ENCODE results near the gene PNISR. TPM values are rescaled to one million over a fixed set of nuclear protein-coding genes. Genes with fewer than 3 reads are reported as not detected.

PNISR gene
- total and polyA plus RNA-seq, 2 of the 13 experiments (the other 11 are each of a cell fraction or from before 2014, with no cell fraction given): 43.0 to 48.0 TPM

DNA sequence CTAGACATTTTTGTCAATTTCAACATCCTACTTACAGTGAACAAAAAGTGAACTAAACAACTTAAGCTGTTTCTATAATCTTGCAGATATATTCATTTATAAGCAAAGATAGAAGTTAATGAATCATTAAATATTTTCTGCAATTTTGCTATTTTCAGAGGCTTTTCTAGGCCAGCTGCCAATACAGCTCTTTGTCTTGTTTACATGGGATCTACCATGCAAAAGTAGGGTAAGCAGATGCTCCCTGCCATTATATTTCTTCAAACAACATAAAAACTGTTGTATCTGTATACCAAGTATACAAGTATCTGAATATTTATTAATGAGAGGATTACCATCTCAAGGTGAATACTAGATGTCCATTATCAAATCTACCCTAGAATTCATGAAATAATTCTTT is 15.4 kb downstream of the PNISR start:
- Histone ChIP-seq H3K4me3 (replicated peaks in 1 of 3; ENCODE audit: insufficient read depth in 1 of 3, low read depth in 2 of 3, low read length in 3 of 3) (no peak overlapping the region), H3K4me2 (ENCODE audit: low read depth, low read length) (no peak overlapping the region), H3K4me1 (ENCODE audit: insufficient read depth, low read length) (no peaks in the 10 kb centered on the region), H3K27me3 (ENCODE audit: control insufficient read depth in 1 of 2, insufficient read depth in 2 of 2, low read length in 2 of 2) (no peaks in the 10 kb centered on the region; a peak in 1 of 5 replicates), H3K9me3 (ENCODE audit: low read length) (no peaks in the 10 kb centered on the region), H3K27ac (ENCODE audit: extremely low read length, insufficient read depth, low read length) (no peak overlapping the region), H4K20me1 (ENCODE audit: insufficient read depth, low read length) (peaks cover 15% of the 10 kb centered on the region), H3K9ac (ENCODE audit: insufficient read depth, low read depth, low read length) (no peak overlapping the region), H2AFZ (ENCODE audit: low read length) (no peak overlapping the region), H3K79me2 (ENCODE audit: insufficient read depth, low read length) (peaks cover 35% of the 10 kb centered on the region), H3K36me3 (replicated peaks in 1 of 2; ENCODE audit: control insufficient read depth in 1 of 2, insufficient read depth in 2 of 2, low read length in 2 of 2) (peaks cover 10 to 86% of the 10 kb centered on the region in 2 experiments)
- TF ChIP-seq ZNF224 (CRISPR knock-in tag; IDR thresholded peaks at IDR 0.05): no peak
- TF ChIP-seq ZNF326 (CRISPR knock-in tag; IDR thresholded peaks at IDR 0.05; ENCODE audit: borderline replicate concordance): no peak
- TF ChIP-seq KLF9 (CRISPR knock-in tag; IDR thresholded peaks at IDR 0.05; ENCODE audit: low read depth): no peak
- no peak for TF ChIP-seq FOXA3 (CRISPR knock-in tag; IDR thresholded peaks at IDR 0.05)
- CTCF ChIA-PET (ENCODE audit: low intra/inter-chr PET ratio, low total read pairs): no interaction called here
- ATAC-seq (no peak), FAIRE-seq (no peak), DNase-seq (ENCODE audit: low spot score) (no peak)
- intact Hi-C loops (cut with micrococcal nuclease; ENCODE audit: unreplicated experiment): no loop called here
- POLR2A ChIA-PET: interaction anchor here (1.3 kb wide), 1 partner anchor 16 kb away, joined by 4 read pairs; no protein-coding TSS in a partner anchor
- in situ Hi-C loops (cut with HindIII; ENCODE audit: extremely low pct_ligation_motif_present, low pct_unique_long_range_greater_than_20kb): no loop called here
- no TSS peak for BruUV-seq (replicated peaks)

GRCh38 chr6:99407076-99407475 is 18.0 kb downstream of the PNISR start:
- Histone ChIP-seq H3K27me3 (ENCODE audit: control insufficient read depth in 1 of 2, insufficient read depth in 2 of 2, low read length in 2 of 2) (no peaks in the 10 kb centered on the region; a peak in 1 of 5 replicates), H3K9ac (ENCODE audit: insufficient read depth, low read depth, low read length) (no peak overlapping the region), H3K4me3 (replicated peaks in 1 of 3; ENCODE audit: insufficient read depth in 1 of 3, low read depth in 2 of 3, low read length in 3 of 3) (no peak overlapping the region), H3K9me3 (ENCODE audit: low read length) (no peaks in the 10 kb centered on the region), H2AFZ (ENCODE audit: low read length) (no peak overlapping the region), H3K4me2 (ENCODE audit: low read depth, low read length) (no peak overlapping the region), H3K27ac (ENCODE audit: extremely low read length, insufficient read depth, low read length) (no peak overlapping the region), H3K79me2 (ENCODE audit: insufficient read depth, low read length) (peaks cover 10% of the 10 kb centered on the region), H4K20me1 (ENCODE audit: insufficient read depth, low read length) (0 out of 2 replicates have a peak, but pooled peaks cover 4% of the 10 kb centered on the region), H3K4me1 (ENCODE audit: insufficient read depth, low read length) (no peaks in the 10 kb centered on the region), H3K36me3 (replicated peaks in 1 of 2; ENCODE audit: control insufficient read depth in 1 of 2, insufficient read depth in 2 of 2, low read length in 2 of 2) (peaks cover 12 to 90% of the 10 kb centered on the region in 2 experiments)
- intact Hi-C loops (cut with micrococcal nuclease; ENCODE audit: unreplicated experiment): no loop called here
- POLR2A ChIA-PET: no interaction called here
- no peak for ATAC-seq
- in situ Hi-C loops (cut with HindIII; ENCODE audit: extremely low pct_ligation_motif_present, low pct_unique_long_range_greater_than_20kb): no loop called here
- 82% methylated on average over 7 of the region's 7 CpGs for WGBS (ENCODE audit: low lambda C conversion rate)
- FAIRE-seq: no peak
- CTCF ChIA-PET (ENCODE audit: low intra/inter-chr PET ratio, low total read pairs): no interaction called here
- BruUV-seq (replicated peaks): no TSS peak
- no peak for DNase-seq (ENCODE audit: low spot score)
- TF ChIP-seq ZNF121 (CRISPR knock-in tag; IDR thresholded peaks at IDR 0.05): peak; percentile 91
- no peak for TF ChIP-seq ISL2 (CRISPR knock-in tag; IDR thresholded peaks at IDR 0.05)
- no peak for TF ChIP-seq TRIM24 (CRISPR knock-in tag; IDR thresholded peaks at IDR 0.05)
- no peak for TF ChIP-seq ZMYM4 (CRISPR knock-in tag; IDR thresholded peaks at IDR 0.05)
- TF ChIP-seq SMAD3 (CRISPR knock-in tag; IDR thresholded peaks at IDR 0.05): no peak

Measured in HepG2 (cell line).